ENCODE measurements around the gene RXRA. TPM values are rescaled to one million over a fixed set of nuclear protein-coding genes. Genes with fewer than 3 reads are reported as not detected.
A peak's percentile ranks its signal among the peaks of the same experiment; 100 is the strongest.

Gene RXRA
- total RNA-seq, 2 experiments from 2014 or later: 1.2 to 1.4 TPM

- ChIA-PET CTCF (interaction anchor here (0.6 to 1.1 kb wide), 4 partner anchors 59 to 1874 kb away, joined by 3 to 4 read pairs (median 4); no protein-coding TSS in a partner anchor), POLR2A (no interaction called here)
- Mint-ChIP-seq H3K36me3 (ENCODE audit: low read depth) (no peaks in the 10 kb centered on the region), H3K27me3 (peaks cover 35% of the 10 kb centered on the region), H3K4me1 (peaks cover 3% of the 10 kb centered on the region), H3K27ac (no peak overlapping the region), H3K4me3 (no peak overlapping the region), H3K9me3 (no peaks in the 10 kb centered on the region)
- DNase-seq: no peak
Observed at GRCh38 chr9:134327671-134328231, 1.5 kb downstream of the RXRA start.

- Mint-ChIP-seq H3K27ac (no peak overlapping the region), H3K27me3 (peaks cover 33% of the 10 kb centered on the region), H3K4me3 (no peak overlapping the region), H3K36me3 (ENCODE audit: low read depth) (no peaks in the 10 kb centered on the region), H3K4me1 (peaks cover 3% of the 10 kb centered on the region), H3K9me3 (no peaks in the 10 kb centered on the region)
- CTCF ChIA-PET: no interaction called here
- POLR2A ChIA-PET: no interaction called here
- no peak for DNase-seq
Observed at GRCh38 chr9:134328341-134328840, 2.1 kb downstream of the RXRA start.

- Mint-ChIP-seq H3K27me3 (peaks cover 27% of the 10 kb centered on the region), H3K4me1 (peaks cover 3% of the 10 kb centered on the region), H3K4me3 (no peak overlapping the region), H3K27ac (no peak overlapping the region), H3K9me3 (no peaks in the 10 kb centered on the region), H3K36me3 (ENCODE audit: low read depth) (no peaks in the 10 kb centered on the region)
- DNase-seq: no peak
- CTCF ChIA-PET: interaction anchor here (1.4 kb wide), 1 partner anchor 113 kb away, joined by 4 read pairs; no protein-coding TSS in a partner anchor
- POLR2A ChIA-PET: no interaction called here
Observed at GRCh38 chr9:134328841-134329575, 2.8 kb downstream of the RXRA start.

GRCh38 chr9:134329576-134329855 lies 3.3 kb downstream of the RXRA start:
- H3K4me3 Mint-ChIP-seq: no peak overlapping the region
- POLR2A ChIA-PET: no interaction called here
- CTCF ChIA-PET: interaction anchor here (1.4 kb wide), 1 partner anchor 113 kb away, joined by 4 read pairs; no protein-coding TSS in a partner anchor

GRCh38 chr9:134329886-134330285 lies 3.6 kb downstream of the RXRA start:
- DNase-seq: no peak
- no peak overlapping the region for H3K4me3 Mint-ChIP-seq
- H3K36me3 Mint-ChIP-seq (ENCODE audit: low read depth): no peaks in the 10 kb centered on the region
- peaks cover 18% of the 10 kb centered on the region for H3K27me3 Mint-ChIP-seq
- no peaks in the 10 kb centered on the region for H3K4me1 Mint-ChIP-seq
- POLR2A ChIA-PET: no interaction called here
- H3K9me3 Mint-ChIP-seq: no peaks in the 10 kb centered on the region
- CTCF ChIA-PET: interaction anchor here (1.4 kb wide), 1 partner anchor 113 kb away, joined by 4 read pairs; no protein-coding TSS in a partner anchor
- no peak overlapping the region for H3K27ac Mint-ChIP-seq

More at GRCh38 chr9:134329576-134329855, 3.3 kb downstream of the RXRA start:
- H3K4me1 Mint-ChIP-seq: peaks cover 2% of the 10 kb centered on the region
- peaks cover 22% of the 10 kb centered on the region for H3K27me3 Mint-ChIP-seq
- H3K27ac Mint-ChIP-seq: no peak overlapping the region
- no peaks in the 10 kb centered on the region for H3K9me3 Mint-ChIP-seq
- DNase-seq: no peak
- no peaks in the 10 kb centered on the region for H3K36me3 Mint-ChIP-seq (ENCODE audit: low read depth)

- ChIA-PET POLR2A (no interaction called here), CTCF (no interaction called here)
- Mint-ChIP-seq H3K27me3 (peaks cover 15% of the 10 kb centered on the region), H3K4me3 (no peak overlapping the region), H3K36me3 (ENCODE audit: low read depth) (no peaks in the 10 kb centered on the region), H3K4me1 (no peaks in the 10 kb centered on the region), H3K27ac (peak overlapping the region; percentile 50), H3K9me3 (no peaks in the 10 kb centered on the region)
- DNase-seq: no peak
Observed at GRCh38 chr9:134330590-134330989, 4.3 kb downstream of the RXRA start.

- ChIA-PET CTCF (interaction anchor here (1.0 kb wide), 1 partner anchor 85 kb away, joined by 3 read pairs; no protein-coding TSS in a partner anchor), POLR2A (no interaction called here)
- no peaks in the 10 kb centered on the region for H3K9me3 Mint-ChIP-seq
- no peaks in the 10 kb centered on the region for H3K4me1 Mint-ChIP-seq
- H3K4me3 Mint-ChIP-seq: no peak overlapping the region
- H3K36me3 Mint-ChIP-seq (ENCODE audit: low read depth): no peaks in the 10 kb centered on the region
- DNase-seq: no peak
- H3K27me3 Mint-ChIP-seq: peaks cover 15% of the 10 kb centered on the region
- no peak overlapping the region for H3K27ac Mint-ChIP-seq
Observed at GRCh38 chr9:134331186-134332025, 5.2 kb downstream of the RXRA start.

- H3K27ac Mint-ChIP-seq: no peak overlapping the region
- no peak overlapping the region for H3K4me3 Mint-ChIP-seq
- no peaks in the 10 kb centered on the region for H3K9me3 Mint-ChIP-seq
- H3K36me3 Mint-ChIP-seq (ENCODE audit: low read depth): no peaks in the 10 kb centered on the region
- H3K27me3 Mint-ChIP-seq: peaks cover 13% of the 10 kb centered on the region
- POLR2A ChIA-PET: no interaction called here
- DNase-seq: no peak
- CTCF ChIA-PET: no interaction called here
- H3K4me1 Mint-ChIP-seq: no peaks in the 10 kb centered on the region
Observed at GRCh38 chr9:134332266-134332665, 6.0 kb downstream of the RXRA start.

GRCh38 chr9:134332841-134333233 lies 6.6 kb downstream of the RXRA start:
- no peaks in the 10 kb centered on the region for H3K36me3 Mint-ChIP-seq (ENCODE audit: low read depth)
- H3K9me3 Mint-ChIP-seq: no peaks in the 10 kb centered on the region
- H3K4me3 Mint-ChIP-seq: no peak overlapping the region
- H3K4me1 Mint-ChIP-seq: no peaks in the 10 kb centered on the region
- CTCF ChIA-PET: interaction anchor here (0.9 kb wide), 1 partner anchor 12 kb away, joined by 3 read pairs; no protein-coding TSS in a partner anchor
- peaks cover 7% of the 10 kb centered on the region for H3K27me3 Mint-ChIP-seq
- no peak for DNase-seq
- POLR2A ChIA-PET: no interaction called here
- no peak overlapping the region for H3K27ac Mint-ChIP-seq

- DNase-seq: no peak
- no peak overlapping the region for H3K4me3 Mint-ChIP-seq
- peaks cover 2% of the 10 kb centered on the region for H3K27me3 Mint-ChIP-seq
- H3K36me3 Mint-ChIP-seq (ENCODE audit: low read depth): no peaks in the 10 kb centered on the region
- CTCF ChIA-PET: interaction anchor here (0.9 kb wide), 1 partner anchor 12 kb away, joined by 3 read pairs; no protein-coding TSS in a partner anchor
- no peaks in the 10 kb centered on the region for H3K9me3 Mint-ChIP-seq
- POLR2A ChIA-PET: no interaction called here
- H3K27ac Mint-ChIP-seq: no peak overlapping the region
- no peaks in the 10 kb centered on the region for H3K4me1 Mint-ChIP-seq
Observed at GRCh38 chr9:134333234-134333873, 7.1 kb downstream of the RXRA start.

GRCh38 chr9:134333874-134334581 lies 7.8 kb downstream of the RXRA start:
- no peak overlapping the region for H3K4me3 Mint-ChIP-seq
- POLR2A ChIA-PET: no interaction called here

GRCh38 chr9:134335061-134335460 lies 8.8 kb downstream of the RXRA start:
- H3K27ac Mint-ChIP-seq: no peak overlapping the region
- H3K36me3 Mint-ChIP-seq (ENCODE audit: low read depth): no peaks in the 10 kb centered on the region
- no peak for DNase-seq
- no peaks in the 10 kb centered on the region for H3K9me3 Mint-ChIP-seq
- POLR2A ChIA-PET: no interaction called here
- CTCF ChIA-PET: no interaction called here
- no peak overlapping the region for H3K4me3 Mint-ChIP-seq
- no peaks in the 10 kb centered on the region for H3K4me1 Mint-ChIP-seq
- no peaks in the 10 kb centered on the region for H3K27me3 Mint-ChIP-seq

More at GRCh38 chr9:134333874-134334581, 7.8 kb downstream of the RXRA start:
- CTCF ChIA-PET: no interaction called here
- no peak for DNase-seq
- H3K36me3 Mint-ChIP-seq (ENCODE audit: low read depth): no peaks in the 10 kb centered on the region
- no peaks in the 10 kb centered on the region for H3K9me3 Mint-ChIP-seq
- H3K4me1 Mint-ChIP-seq: no peaks in the 10 kb centered on the region
- no peaks in the 10 kb centered on the region for H3K27me3 Mint-ChIP-seq
- H3K27ac Mint-ChIP-seq: no peak overlapping the region
